Measurements from ENCODE around the gene ARSH. TPM values are rescaled to one million over a fixed set of nuclear protein-coding genes. Genes with fewer than 3 reads are reported as not detected.

The ARSH gene
- total and polyA plus RNA-seq, 2 of the 8 experiments (the other 6 are each of a cell fraction or from before 2014, with no cell fraction given) = not detected

- POLR2A ChIA-PET (ENCODE audit: partially characterized antibody) = no interaction called here
- Histone ChIP-seq H3K79me1 (ENCODE audit: low read depth, low read length) (no peaks in the 10 kb centered on the region), H2BK15ac (ENCODE audit: low read length) (no peak overlapping the region), H3K18ac (ENCODE audit: extremely low read depth, low read length) (no peak overlapping the region; the same call in 1 of the 2 replicates), H2BK20ac (ENCODE audit: low read length) (no peak overlapping the region), H3K4me1 (replicated peaks in 1 of 4; ENCODE audit: control insufficient read depth in 3 of 4, insufficient read depth in 4 of 4, low read length in 3 of 4) (peaks cover 0 to 12% (median 3%) of the 10 kb centered on the region in 4 experiments; a peak in 4 of 7 replicates), H2AK5ac (ENCODE audit: low read depth, low read length) (no peak overlapping the region), H3K27me3 (replicated peaks in 1 of 4; ENCODE audit: control insufficient read depth in 3 of 4, extremely low read depth in 1 of 4, insufficient read depth in 3 of 4, low read length in 3 of 4) (no peaks in the 10 kb centered on the region), H2BK120ac (replicated peaks; ENCODE audit: low read depth, low read length) (peak overlapping the region; percentile 94), H3K23ac (ENCODE audit: insufficient read length) (no peak overlapping the region), H2AFZ (ENCODE audit: low read length) (no peak overlapping the region), H3K56ac (replicated peaks; ENCODE audit: insufficient read length, low read depth, low read length) (no peak overlapping the region), H4K20me1 (replicated peaks in 1 of 2; ENCODE audit: control insufficient read depth in 1 of 2, insufficient read depth in 2 of 2, low read length in 2 of 2) (no peaks in the 10 kb centered on the region), H3K27ac (ENCODE audit: low read depth, low read length) (peak overlapping the region; percentile 10; the same call in 1 of the 2 replicates), H3K36me3 (ENCODE audit: control insufficient read depth in 2 of 4, insufficient read depth in 4 of 4, low read length in 3 of 4) (no peaks in the 10 kb centered on the region), H3K4me2 (ENCODE audit: insufficient read depth in 1 of 2, low read depth in 2 of 2, low read length in 2 of 2) (peak overlapping the region in 1 of 2 experiments; percentile 22; a peak in 3 of 4 replicates), H3K14ac (ENCODE audit: insufficient read length) (no peak overlapping the region), H2BK5ac (ENCODE audit: low read depth, low read length) (peak overlapping the region; percentile 85; the same call in 1 of the 2 replicates), H4K91ac (replicated peaks; ENCODE audit: insufficient read length, low read length) (peak overlapping the region; percentile 88), H3K4me3 (ENCODE audit: extremely low read depth in 1 of 4, insufficient read depth in 2 of 4, low read depth in 3 of 4, low read length in 4 of 4) (no peak overlapping the region), H3K4ac (replicated peaks; ENCODE audit: insufficient read length, low read depth, low read length) (no peak overlapping the region), H3K79me2 (ENCODE audit: control insufficient read depth in 1 of 2, insufficient read depth in 2 of 2, low read length in 2 of 2) (no peaks in the 10 kb centered on the region), H4K5ac (ENCODE audit: insufficient read length, low read depth, low read length) (no peak overlapping the region), H3K9me3 (ENCODE audit: insufficient read depth in 2 of 2, low read depth in 1 of 2, low read length in 1 of 2) (no peaks in the 10 kb centered on the region), H2BK12ac (ENCODE audit: low read depth, low read length) (peak overlapping the region; percentile 23; the same call in 1 of the 2 replicates), H3K23me2 (ENCODE audit: low read depth, low read length) (no peaks in the 10 kb centered on the region), H3K9ac (replicated peaks in 1 of 4; ENCODE audit: extremely low read depth in 1 of 4, low read depth in 3 of 4, low read length in 3 of 4) (no peak overlapping the region), H4K8ac (ENCODE audit: extremely low read depth, insufficient read depth, low read length) (no peak overlapping the region; the same call in 1 of the 2 replicates)
- CTCF ChIA-PET (ENCODE audit: partially characterized antibody) = no interaction called here
- no peak for DNase-seq (ENCODE audit: low read depth in 1 of 2, low spot score in 2 of 2)
- no peak for FAIRE-seq
- WGBS, 2 experiments (ENCODE audit: extremely low coverage in 1 of 2, insufficient coverage in 1 of 2, insufficient read length in 1 of 2, insufficient replicate concordance in 2 of 2, low coverage in 1 of 2, low lambda C conversion rate in 2 of 2, missing lambda C conversion rate in 1 of 2) = 43% methylated on average over 7 of the region's 11 CpGs; no CpG with 5 or more reads in 1 of the 2 experiments
- TF ChIP-seq FOSL1 (IDR thresholded peaks at IDR 0.05; ENCODE audit: insufficient read depth, low read depth, low read length) (no peak), GTF2F1 (IDR thresholded peaks at IDR 0.05; ENCODE audit: borderline replicate concordance, low read depth, low read length) (no peak), EZH2 (IDR thresholded peaks at IDR 0.05; ENCODE audit: low read depth, low read length, severe bottlenecking) (no peak), MAFK (IDR thresholded peaks at IDR 0.05; ENCODE audit: low read depth, low read length) (no peak), SIRT6 (IDR thresholded peaks at IDR 0.05; ENCODE audit: low read length) (no peak)
Measured at GRCh38 chrX:2962381-2962780, 44.0 kb upstream of the ARSH start.

All from H1 (cell line).